Ishikawa (cell line): ENCODE measurements around the gene ELMO1.

Experiments used
- CEBPB ChIP-seq: IDR thresholded peaks from 2 replicates; pipeline ENCODE4 v1.6.1; 2012
- CREB1 ChIP-seq: IDR thresholded peaks from 2 replicates; pipeline ENCODE4 v1.6.1; 2012; ENCODE audit warnings: low read depth
- EGR1 ChIP-seq: IDR thresholded peaks from 2 replicates; pipeline ENCODE4 v1.6.1; 2012
- EP300 ChIP-seq: IDR thresholded peaks from 2 replicates; pipeline ENCODE4 v1.6.1; 2012; ENCODE audit warnings: borderline replicate concordance
- FOXM1 ChIP-seq: IDR thresholded peaks from 2 replicates; pipeline ENCODE4 v1.6.1; 2012; ENCODE audit warnings: low read depth, borderline replicate concordance
- MAX ChIP-seq: IDR thresholded peaks from 2 replicates; pipeline ENCODE4 v1.6.1; 2012
- NFIC ChIP-seq: IDR thresholded peaks from 2 replicates; pipeline ENCODE4 v1.6.1; 2012
- RAD21 ChIP-seq: IDR thresholded peaks from 2 replicates; pipeline ENCODE4 v1.6.1; 2012; ENCODE audit warnings: low read depth
- REST ChIP-seq: IDR thresholded peaks from 2 replicates; pipeline ENCODE4 v1.6.1; 2012; ENCODE audit warnings: low read depth, mild to moderate bottlenecking
- TAF1 ChIP-seq: IDR thresholded peaks from 2 replicates; pipeline ENCODE4 v1.6.1; 2012; ENCODE audit warnings: low read depth, mild to moderate bottlenecking
- TCF12 ChIP-seq: IDR thresholded peaks from 2 replicates; pipeline ENCODE4 v1.6.1; 2012; ENCODE audit warnings: low read depth
- TEAD4 ChIP-seq: IDR thresholded peaks from 2 replicates; pipeline ENCODE4 v1.6.1; 2012
- USF1 ChIP-seq: IDR thresholded peaks from 2 replicates; pipeline ENCODE4 v1.6.1; 2012
- YY1 ChIP-seq: IDR thresholded peaks from 2 replicates; pipeline ENCODE4 v1.6.1; 2012; ENCODE audit warnings: low read depth
- ZBTB7A ChIP-seq: IDR thresholded peaks from 2 replicates; pipeline ENCODE4 v1.6.1; 2012; ENCODE audit warnings: low read depth

Gene ELMO1

GRCh38 chr7:37354656-37355131 lies 94.0 kb downstream of the ELMO1 start:
- TF ChIP-seq USF1 = no peak
- TF ChIP-seq CREB1 = no peak
- no peak for TF ChIP-seq REST
- no peak for TF ChIP-seq FOXM1
- TF ChIP-seq TAF1 = no peak
- TF ChIP-seq NFIC = no peak
- no peak for TF ChIP-seq RAD21
- no peak for TF ChIP-seq CEBPB
- TF ChIP-seq TEAD4 = no peak
- no peak for TF ChIP-seq TCF12
- TF ChIP-seq EP300 = no peak
- no peak for TF ChIP-seq ZBTB7A
- no peak for TF ChIP-seq YY1

- TF ChIP-seq TAF1 (no peak), REST (no peak), TEAD4 (no peak), TCF12 (no peak), NFIC (no peak), FOXM1 (no peak), CEBPB (no peak), USF1 (no peak), ZBTB7A (no peak), EP300 (no peak), CREB1 (no peak), MAX (no peak), EGR1 (no peak), RAD21 (no peak), YY1 (no peak)
Observed at GRCh38 chr7:37353949-37354655, 94.6 kb downstream of the ELMO1 start.

GRCh38 chr7:37352974-37353948 lies 95.4 kb downstream of the ELMO1 start:
- TF ChIP-seq TAF1 (no peak), RAD21 (peak; percentile 34)

GRCh38 chr7:37352251-37352880 lies 96.3 kb downstream of the ELMO1 start:
- TF ChIP-seq TCF12 (no peak), CREB1 (no peak), USF1 (no peak), CEBPB (no peak), EP300 (no peak), EGR1 (no peak), TAF1 (no peak), RAD21 (no peak), NFIC (no peak), YY1 (no peak)

- TF ChIP-seq RAD21 = no peak
- no peak for TF ChIP-seq FOXM1
- no peak for TF ChIP-seq NFIC
- TF ChIP-seq TEAD4 = no peak
- no peak for TF ChIP-seq TCF12
- TF ChIP-seq MAX = no peak
- TF ChIP-seq EP300 = no peak
- no peak for TF ChIP-seq YY1
- no peak for TF ChIP-seq ZBTB7A
- no peak for TF ChIP-seq CREB1
- TF ChIP-seq CEBPB = no peak
- no peak for TF ChIP-seq EGR1
- no peak for TF ChIP-seq TAF1
- no peak for TF ChIP-seq USF1
- TF ChIP-seq REST = no peak
Observed at GRCh38 chr7:37351716-37352115, 96.9 kb downstream of the ELMO1 start.
